Heart left ventricle (tissue), 16 donors: ENCODE measurements around the gene RPS6KA2. TPM values are rescaled to one million over a fixed set of nuclear protein-coding genes. Genes with fewer than 3 reads are reported as not detected.
A peak's percentile ranks its signal among the peaks of the same experiment; 100 is the strongest.

Source experiments
- ATAC-seq, 4 donors: fragments of 200-7000 bp; cut with Tn5 transposase; one replicate each; pipeline ENCODE4 v1.9.1; 2020 to 2022; ENCODE audit warnings: moderate library complexity in 4 of 4, mild to moderate bottlenecking in 3 of 4, moderate number of reproducible peaks in 1 of 4
- DNase-seq, 5 donors: peaks; one replicate each; pipeline ENCODE4 v3.0.0-alpha.2; 2020
- H3K27ac ChIP-seq, 12 donors: fragments of 200-600 bp; sonication (generic) in 4 of 12; one replicate each; pipeline versions ENCODE4 v1.5.0 to v1.8.0; 2016 to 2022; ENCODE audit warnings: mild to moderate bottlenecking in 2 of 12
- H3K27me3 ChIP-seq, 9 donors: fragments of 200-600 bp; sonication (generic) in 2 of 9; one replicate each; pipeline versions ENCODE4 v1.5.1 to v1.8.0; 2016 to 2022; ENCODE audit warnings: mild to moderate bottlenecking in 3 of 9
- H3K36me3 ChIP-seq, 9 donors: fragments of 200-600 bp; sonication (generic) in 2 of 9; one replicate each; pipeline versions ENCODE4 v1.5.0 to v1.8.0; 2018 to 2022; ENCODE audit warnings: mild to moderate bottlenecking in 2 of 9
- H3K4me1 ChIP-seq, 12 donors: fragments of 200-600 bp; sonication (generic) in 4 of 12; one replicate each; pipeline versions ENCODE4 v1.5.0 to v1.8.0; 2016 to 2022; ENCODE audit warnings: mild to moderate bottlenecking in 3 of 12
- H3K4me3 ChIP-seq, 12 donors: fragments of 200-600 bp; sonication (generic) in 4 of 12; one replicate each; pipeline versions ENCODE4 v1.5.0 to v1.8.0; 2017 to 2022; ENCODE audit warnings: mild to moderate bottlenecking in 9 of 12, moderate library complexity in 4 of 12
- H3K9me3 ChIP-seq, 12 donors: fragments of 200-600 bp; sonication (generic) in 4 of 12; one replicate each; pipeline versions ENCODE4 v1.5.0 to v1.8.0; 2016 to 2022; ENCODE audit warnings: mild to moderate bottlenecking in 1 of 12
- CTCF ChIP-seq, 12 donors: fragments of 200-600 bp; sonication (generic) in 4 of 12; IDR thresholded peaks; one replicate each; pipeline versions ENCODE4 v1.5.0 to v1.8.0; 2018 to 2022; ENCODE audit warnings: antibody characterized with exemption in 12 of 12, mild to moderate bottlenecking in 5 of 12
- POLR2A ChIP-seq, 2 donors: fragments of 450-650 bp; IDR thresholded peaks; one replicate each; pipeline ENCODE4 v1.6.1; 2017; ENCODE audit warnings: antibody characterized with exemption in 2 of 2, mild to moderate bottlenecking in 2 of 2, moderate library complexity in 2 of 2
- WGBS, 4 donors: extraction: QIAGEN DNeasy Blood & Tissue Kit in 2 of 4; methylation state at CpG; one replicate each; pipeline versions ENCODE4 v1.1.5 to v1.1.7; 2013 to 2018; 5-methylcytosine and 5-hydroxymethylcytosine counted together
- intact Hi-C, 10 donors: fragments of 100-400 bp; cut with DNase I; formaldehyde crosslinking; loops; one replicate each; pipeline versions ENCODE4 v1.11.1 to v1.14.2; 2022
- polyA plus RNA-seq, 2 donors: library from polyadenylated mRNA; stranded (reverse); fragments of 200-250 nt; gene quantifications; one replicate each; pipeline ENCODE4 v1.2.3, GENCODE V29; 2013
- total RNA-seq, 9 donors: library from RNA; depleted of rRNA in 2 of 9; stranded (reverse); fragments of >200 nt in 2 of 9; fragmentation: NEBNext Ultra II Directional in 3 of 9; extraction: Animal tissue kit (Norgen Biotek cat#: 25700) in 3 of 9; gene quantifications; one replicate each; pipeline versions ENCODE4 v1.1.0 to v1.2.4, GENCODE V29; 2016 to 2023
- donor health status: ischemic (EF 13 %, LVEDD 7.1; RV severe dilation, severe dysfunction).
- donor health status: healthy with polysubstance abuse.
- donor health status: DM: no; HTN: yes; CAD: no.
- donor health status: DM: no; HTN: no; CAD: no.
- donor health status: ischemic (EF 25% LVEDD 6.9; RV normal size, moderate dysfunction).
- donor health status: ischemic (EF 25% LVEDD 5.7; RV mildly dilated, moderate dysfunction).
- donor health status: healthy.
- donor health status: DM: yes; HTN: yes; CAD: no.
- donor health status: ischemic (EF 35%, LVEDD 5.7; RV mildly dilated, moderate dysfunction).
- donor health status: nonischemic (EF 11% LVEDD 7.7; RV severe dilation, severe dysfunction).
- donor health status: DM: yes; HTN: yes; CAD: no.
- donor health status: PGD.
- donor health status: ischemic (EF 29% LVEDD 5.4; RV normal size, mild dysfunction).
- donor health status: nonischemic (EF 23%, LVEDD 6.1; RV moderate dilation, normal function).

RPS6KA2 gene
- total and polyA plus RNA-seq, 11 donors = 23.0 to 171 (median 91.6) TPM

- no peak overlapping the region for H3K4me3 ChIP-seq
- ATAC-seq = no peak
- no peaks in the 10 kb centered on the region for H3K27me3 ChIP-seq
- 91 to 94% (median 92%) methylated on average over 15 of the region's 15 CpGs for WGBS, 4 donors
- peaks cover 0 to 21% (median 8%) of the 10 kb centered on the region in 12 donors for H3K4me1 ChIP-seq
- intact Hi-C loops = loop anchor here in 2 of 10 donors (5.0 kb wide), 2 partner anchors 34 to 49 kb away; partner anchors contain the start of gene RPS6KA2 (in 2 of the 2)
- H3K9me3 ChIP-seq = peaks cover 0 to 12% (median 0%) of the 10 kb centered on the region in 12 donors
- TF ChIP-seq POLR2A (IDR thresholded peaks at IDR 0.05) = no peak
- no peak for TF ChIP-seq CTCF (IDR thresholded peaks at IDR 0.05)
- no peaks in the 10 kb centered on the region for H3K36me3 ChIP-seq
- DNase-seq = no peak
- no peak overlapping the region for H3K27ac ChIP-seq
Observed at GRCh38 chr6:166578536-166579236, 48.4 kb downstream of the RPS6KA2 start.

GRCh38 chr6:166575205-166575604, 51.8 kb downstream of the RPS6KA2 start:
- Histone ChIP-seq H3K36me3 (no peaks in the 10 kb centered on the region), H3K27me3 (no peaks in the 10 kb centered on the region), H3K9me3 (peaks cover 0 to 12% (median 0%) of the 10 kb centered on the region in 12 donors), H3K4me3 (no peak overlapping the region), H3K27ac (peak overlapping the region; percentile 6 to 73 (median 46)), H3K4me1 (peaks cover 0 to 30% (median 17%) of the 10 kb centered on the region in 12 donors)
- TF ChIP-seq POLR2A (IDR thresholded peaks at IDR 0.05) = no peak
- peak in 1 of 12 donors; percentile 26 for TF ChIP-seq CTCF (IDR thresholded peaks at IDR 0.05)
- ATAC-seq (peak; percentile 87 to 95 (median 94)), DNase-seq (peak in 4 of 5 donors; percentile 62 to 74 (median 68))
- intact Hi-C loops = loop anchor here in 2 of 10 donors (5.0 kb wide), 2 partner anchors 37 to 52 kb away; partner anchors contain the start of gene RPS6KA2 (in 2 of the 2)
- 31 to 54% (median 37%) methylated on average over 11 of the region's 11 CpGs for WGBS, 4 donors

- no peak for ATAC-seq
- Histone ChIP-seq H3K27ac (no peak overlapping the region), H3K4me3 (no peak overlapping the region), H3K9me3 (peaks cover 0 to 12% (median 0%) of the 10 kb centered on the region in 12 donors), H3K36me3 (no peaks in the 10 kb centered on the region), H3K4me1 (peaks cover 0 to 40% (median 15%) of the 10 kb centered on the region in 12 donors), H3K27me3 (no peaks in the 10 kb centered on the region)
- DNase-seq = no peak
- intact Hi-C loops = no loop called here
- 90 to 95% (median 93%) methylated on average over 18 of the region's 18 CpGs for WGBS, 4 donors
- TF ChIP-seq CTCF (IDR thresholded peaks at IDR 0.05) = no peak
- no peak for TF ChIP-seq POLR2A (IDR thresholded peaks at IDR 0.05)
Observed at GRCh38 chr6:166573511-166574216, 53.4 kb downstream of the RPS6KA2 start.
